GM18498 (cell line): ENCODE data around the gene TPPP.
"Not testable (repeated sequence)": the region's sequence is repeated elsewhere in the genome, so short reads cannot be mapped to it uniquely, and the experiment has no call there.

Experiments
- ATAC-seq: cut with Tn5 transposase; IDR thresholded peaks from one replicate; pipeline ENCODE4 v1.9.1; 2021; ENCODE audit warnings: mild to moderate bottlenecking, moderate library complexity; ENCODE audit not compliant: unreplicated experiment

Gene TPPP

GRCh38 chr5:693271-694041, at the start of gene TPPP:
Gene TPPP, minus strand, starts transcription at chr5:693352. Its CDS starts 15,292 bp downstream, at chr5:678060.
- peak; percentile 79 for ATAC-seq

DNA sequence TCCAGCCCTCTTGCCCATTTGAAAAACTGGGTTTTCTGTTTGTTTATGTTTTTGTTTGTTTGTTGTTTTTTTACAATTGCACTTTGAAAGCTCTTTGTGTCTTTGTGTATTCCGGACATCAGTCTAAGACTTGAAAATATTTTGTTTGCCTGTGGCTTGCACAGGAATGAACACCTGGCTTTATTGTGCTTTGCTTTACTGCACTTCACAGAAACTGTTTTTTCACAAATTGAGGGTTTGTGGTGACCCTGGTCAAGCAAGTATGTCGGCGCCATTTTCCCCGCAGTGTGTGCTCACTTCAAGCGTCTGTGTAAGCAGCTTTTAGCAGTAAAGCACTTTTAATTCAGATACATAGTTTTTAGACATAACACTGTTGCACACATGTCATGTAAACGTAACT, 49.1 kb upstream of the TPPP start:
- not testable (repeated sequence) for ATAC-seq

DNA sequence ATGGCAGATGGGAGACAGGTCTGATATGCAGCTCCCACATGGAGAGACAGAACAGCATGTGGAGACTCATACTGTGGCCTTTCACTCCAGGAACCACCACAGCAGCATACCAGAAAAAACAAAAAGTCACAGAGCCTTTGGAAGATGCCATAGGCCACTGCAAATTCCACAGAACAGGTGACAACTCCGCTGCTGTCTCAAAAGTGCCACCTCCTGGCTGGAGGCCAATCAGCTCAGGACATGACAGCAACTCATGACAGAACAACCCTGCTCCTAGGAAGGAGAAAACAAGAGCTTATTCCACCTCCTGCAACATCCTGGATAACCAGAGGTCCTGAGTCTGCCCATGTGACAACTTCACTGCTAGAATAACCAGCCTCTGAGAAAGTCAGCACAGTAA, 41.0 kb upstream of the TPPP start:
- ATAC-seq = not testable (repeated sequence)

- ATAC-seq = not testable (repeated sequence)
Observed at GRCh38 chr5:732754-733454, 39.8 kb upstream of the TPPP start.

GRCh38 chr5:729225-729624, 36.1 kb upstream of the TPPP start:
- not testable (repeated sequence) for ATAC-seq

DNA sequence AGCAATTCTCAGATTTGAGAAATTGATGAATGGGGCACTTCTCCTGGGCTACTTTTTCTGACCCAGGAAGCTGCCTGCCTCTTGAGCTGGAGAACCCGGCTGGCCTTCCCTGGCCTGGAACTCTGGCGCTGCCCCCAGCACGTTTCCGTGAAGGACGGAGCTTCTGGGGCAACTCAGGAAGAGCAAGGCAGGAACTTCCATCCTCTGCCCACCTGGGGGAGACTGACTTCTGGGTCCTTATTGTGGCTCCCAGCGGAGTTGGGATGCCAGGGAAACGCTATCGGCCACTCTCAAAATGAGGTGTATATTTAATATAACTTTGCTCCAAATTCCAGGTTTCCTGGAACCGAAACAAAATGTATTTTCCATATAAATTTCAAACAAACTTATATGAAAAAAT, 33.9 kb upstream of the TPPP start:
- ATAC-seq = not testable (repeated sequence)

DNA sequence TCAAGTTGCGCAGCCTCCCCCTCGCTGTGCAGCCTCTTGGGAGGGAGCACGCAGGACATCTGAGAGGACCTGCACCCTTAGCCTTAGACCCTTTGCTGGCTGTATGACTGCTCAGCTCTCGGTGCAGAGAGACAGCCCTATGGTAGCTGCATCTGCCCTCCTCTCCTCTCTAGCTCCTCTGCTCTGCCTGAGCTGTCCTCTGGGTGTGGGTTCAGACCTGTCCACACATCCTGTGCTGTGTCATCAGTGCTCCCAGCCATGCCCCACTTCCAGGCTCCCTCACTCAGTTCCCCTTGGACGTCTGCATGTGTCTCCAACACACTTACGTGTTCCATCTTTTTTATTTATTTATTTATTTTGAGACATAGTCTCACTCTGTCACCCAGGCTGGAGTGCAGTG, 30.7 kb upstream of the TPPP start:
- not testable (repeated sequence) for ATAC-seq

DNA sequence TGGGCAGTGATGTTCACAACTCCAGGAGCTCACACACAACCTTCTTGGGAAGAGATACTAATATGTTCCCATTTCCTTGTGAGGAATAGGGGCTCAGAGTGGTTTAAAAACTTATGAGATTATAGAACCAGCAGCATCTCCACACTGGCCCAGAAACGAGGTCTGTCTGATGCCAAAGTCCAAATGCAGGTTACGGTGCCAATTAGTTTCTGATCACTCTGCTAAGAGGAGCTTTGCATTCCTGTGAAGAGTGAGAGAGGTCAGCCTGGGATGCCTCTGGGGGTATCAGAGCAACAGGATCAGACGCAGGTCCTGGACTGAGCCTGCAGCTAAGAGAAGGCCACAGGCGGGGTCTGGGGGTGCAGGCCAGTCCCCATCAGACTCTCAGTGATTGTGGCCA, 30.2 kb upstream of the TPPP start:
- ATAC-seq = not testable (repeated sequence)

DNA sequence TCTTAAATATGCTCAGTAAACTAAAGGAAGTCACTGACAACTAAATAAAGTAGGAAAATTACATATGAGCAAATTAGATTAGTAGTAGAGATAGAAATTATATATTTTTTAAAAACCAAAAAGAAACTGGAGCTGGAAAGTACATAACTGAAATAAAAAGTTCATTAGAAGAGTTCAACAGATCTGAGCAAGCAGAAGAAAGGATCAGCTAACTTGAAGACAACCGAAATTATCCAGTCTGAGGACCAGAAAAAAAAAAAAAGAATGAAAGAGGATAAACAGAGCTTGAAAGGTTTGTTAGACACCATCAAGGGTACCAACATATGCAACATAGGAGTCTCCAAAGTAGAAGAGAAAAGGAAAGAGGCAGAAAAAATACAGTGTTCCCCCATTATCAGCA, 26.2 kb upstream of the TPPP start:
- not testable (repeated sequence) for ATAC-seq

- no peak for ATAC-seq
Observed at GRCh38 chr5:717143-717542, 24.0 kb upstream of the TPPP start.

DNA sequence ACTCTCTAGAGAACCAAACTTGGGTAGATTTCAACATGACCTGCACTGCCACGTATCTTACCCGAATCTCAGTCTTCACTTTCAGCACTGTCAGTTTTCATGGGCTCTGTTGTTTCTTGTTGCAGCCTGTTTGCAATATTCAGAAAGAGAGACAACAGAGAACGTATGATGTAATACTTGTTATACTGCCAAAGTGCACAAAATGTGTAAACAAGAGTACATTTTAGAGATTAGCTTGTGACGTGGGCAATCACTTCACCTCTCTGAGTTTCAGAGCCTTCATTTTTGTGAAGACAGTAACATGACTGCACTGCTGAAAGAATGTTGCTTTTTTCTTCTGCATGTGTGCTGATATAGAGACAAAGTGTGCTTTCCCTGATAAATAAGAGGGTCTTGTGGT, 23.6 kb upstream of the TPPP start:
- ATAC-seq = not testable (repeated sequence)

DNA sequence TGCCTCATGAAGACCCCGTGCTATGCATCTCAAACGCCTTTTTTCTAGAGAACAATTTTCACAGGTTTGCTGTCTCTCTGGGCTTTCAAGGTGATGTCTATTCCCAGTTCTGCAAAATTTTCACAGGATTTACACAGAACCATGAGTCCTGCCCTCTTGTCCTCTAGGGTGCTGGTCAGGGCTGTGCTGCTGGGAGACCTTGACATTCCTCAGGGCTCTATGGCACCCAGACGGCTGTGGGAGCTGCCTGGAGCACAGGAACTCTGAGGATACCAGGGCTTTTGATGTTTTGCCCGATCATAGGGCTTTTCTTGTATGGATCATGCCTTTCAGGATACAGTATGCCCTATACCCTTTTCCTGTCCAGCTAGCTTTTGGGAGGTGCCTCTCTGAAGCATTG, 22.5 kb upstream of the TPPP start:
- not testable (repeated sequence) for ATAC-seq

- not testable (repeated sequence) for ATAC-seq
Observed at GRCh38 chr5:714215-715118, 21.3 kb upstream of the TPPP start.

DNA sequence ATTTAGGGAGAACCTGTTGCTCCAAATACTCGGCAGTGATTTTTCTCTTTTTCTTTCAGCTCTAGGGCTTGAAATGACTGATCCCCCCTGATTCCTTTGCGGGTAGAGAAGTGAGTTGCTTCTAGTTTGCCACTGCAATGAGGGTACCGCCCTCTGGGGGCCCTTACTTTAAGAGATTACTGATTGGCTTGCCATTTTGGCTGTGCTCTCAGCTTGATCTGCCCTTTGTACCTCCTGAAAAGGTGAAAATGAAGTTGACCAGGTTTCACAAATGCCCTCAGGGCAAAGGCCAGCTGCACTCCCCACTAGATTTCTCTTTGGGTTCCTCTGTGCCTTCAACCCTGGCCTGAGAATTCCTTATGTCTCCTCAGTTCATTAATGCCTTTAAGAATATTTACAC, 20.5 kb upstream of the TPPP start:
- not testable (repeated sequence) for ATAC-seq

GRCh38 chr5:708848-709517, 15.8 kb upstream of the TPPP start:
- not testable (repeated sequence) for ATAC-seq

- not testable (repeated sequence) for ATAC-seq
Observed at GRCh38 chr5:708374-708773, 15.2 kb upstream of the TPPP start.

GRCh38 chr5:706127-706526, 13.0 kb upstream of the TPPP start:
- not testable (repeated sequence) for ATAC-seq

DNA sequence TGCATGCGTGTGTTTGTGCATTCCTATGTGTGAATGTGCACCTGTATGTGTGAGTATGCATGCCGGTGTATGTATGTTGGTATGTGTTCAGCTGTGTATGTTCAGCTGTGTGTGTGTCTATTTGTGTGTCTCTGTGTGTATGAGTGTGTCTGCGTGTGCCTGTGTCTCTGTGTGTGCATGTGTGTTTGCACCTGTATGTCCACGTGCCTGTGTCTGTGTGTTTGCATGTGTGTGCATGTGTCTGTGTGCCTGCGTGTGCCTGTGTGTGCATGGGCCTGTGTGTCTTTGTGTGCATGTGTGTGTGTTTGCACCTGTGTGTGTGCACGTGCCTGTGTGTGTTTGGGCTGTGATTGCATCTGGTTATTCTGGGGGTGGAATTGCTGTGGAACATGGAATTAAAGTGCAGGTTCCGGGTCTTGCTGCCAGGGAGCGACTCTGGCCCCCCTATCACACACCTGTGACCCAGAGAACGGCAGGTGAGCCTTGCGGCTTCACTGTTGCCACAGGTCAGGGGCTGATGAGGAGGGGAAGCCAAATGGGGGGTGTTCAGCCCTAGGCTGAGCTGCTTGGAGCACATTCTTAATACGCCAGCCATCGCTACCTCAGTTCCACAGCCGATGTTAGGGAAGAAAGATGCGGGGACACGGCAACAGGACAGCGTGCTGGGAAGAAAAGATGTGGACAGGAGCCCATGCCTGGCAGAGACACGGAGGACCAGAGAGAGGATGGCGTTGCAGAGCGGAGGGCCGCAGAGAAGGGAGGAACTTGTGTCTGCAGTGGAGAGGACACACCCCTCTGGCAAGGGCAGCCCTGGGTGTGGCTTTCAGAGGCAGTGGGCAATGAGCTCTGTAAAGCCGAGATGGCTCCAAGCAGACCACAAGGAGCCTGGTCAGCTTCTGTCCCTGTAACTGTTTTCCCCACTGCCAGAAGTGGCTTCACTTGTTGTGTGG, 3.9 kb upstream of the TPPP start:
- not testable (repeated sequence) for ATAC-seq

DNA sequence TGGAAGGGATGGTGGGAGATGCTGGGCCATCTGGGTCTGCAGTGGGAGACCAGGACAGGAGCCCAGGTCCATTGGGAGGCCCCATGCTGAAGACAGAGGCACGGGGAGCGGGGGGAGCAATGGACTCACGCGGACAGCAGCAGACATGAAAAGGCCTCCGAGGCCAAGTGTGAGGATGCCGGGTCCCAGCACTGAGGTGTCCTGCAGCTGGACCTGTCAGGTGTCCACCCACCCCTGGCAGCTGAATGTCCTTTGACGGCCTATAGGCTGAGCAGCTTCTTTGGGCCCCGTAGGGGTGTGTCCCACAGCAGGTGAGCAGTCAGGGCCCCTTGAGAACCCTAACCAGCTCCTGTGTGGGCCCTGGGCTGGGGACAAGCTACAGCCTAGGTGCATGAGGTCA, 3.0 kb upstream of the TPPP start:
- not testable (repeated sequence) for ATAC-seq
